Thyroid gland (tissue), 4 donors: ENCODE results near the gene KCNMA1.

Experiments
- CTCF ChIP-seq, 6 experiments: fragments of 200-600 bp in 3 of 6; fragments of 450-650 bp in 3 of 6; sonication (generic) in 3 of 6; IDR thresholded peaks; one replicate each; pipeline ENCODE4 v1.5.1; 2016 to 2019; ENCODE audit warnings: antibody characterized with exemption in 6 of 6, mild to moderate bottlenecking in 2 of 6, inconsistent platforms in 1 of 6, moderate library complexity in 1 of 6
- POLR2A ChIP-seq, 2 donors: fragments of 450-650 bp; IDR thresholded peaks; one replicate each; pipeline ENCODE4 v1.6.1; 2017; ENCODE audit warnings: antibody characterized with exemption in 2 of 2, mild to moderate bottlenecking in 2 of 2, moderate library complexity in 1 of 2

- no peak for TF ChIP-seq CTCF (IDR thresholded peaks at IDR 0.05)
- no peak for TF ChIP-seq POLR2A (IDR thresholded peaks at IDR 0.05)
Observed at GRCh38 chr10:77633376-77633775, 4.2 kb downstream of the KCNMA1 start.
